ENCODE measurements around the gene RAP1GAP2. TPM values are rescaled to one million over a fixed set of nuclear protein-coding genes. Genes with fewer than 3 reads are reported as not detected.

RAP1GAP2 gene
- total RNA-seq, 1 experiment from 2014 or later = 2.0 TPM

DNA sequence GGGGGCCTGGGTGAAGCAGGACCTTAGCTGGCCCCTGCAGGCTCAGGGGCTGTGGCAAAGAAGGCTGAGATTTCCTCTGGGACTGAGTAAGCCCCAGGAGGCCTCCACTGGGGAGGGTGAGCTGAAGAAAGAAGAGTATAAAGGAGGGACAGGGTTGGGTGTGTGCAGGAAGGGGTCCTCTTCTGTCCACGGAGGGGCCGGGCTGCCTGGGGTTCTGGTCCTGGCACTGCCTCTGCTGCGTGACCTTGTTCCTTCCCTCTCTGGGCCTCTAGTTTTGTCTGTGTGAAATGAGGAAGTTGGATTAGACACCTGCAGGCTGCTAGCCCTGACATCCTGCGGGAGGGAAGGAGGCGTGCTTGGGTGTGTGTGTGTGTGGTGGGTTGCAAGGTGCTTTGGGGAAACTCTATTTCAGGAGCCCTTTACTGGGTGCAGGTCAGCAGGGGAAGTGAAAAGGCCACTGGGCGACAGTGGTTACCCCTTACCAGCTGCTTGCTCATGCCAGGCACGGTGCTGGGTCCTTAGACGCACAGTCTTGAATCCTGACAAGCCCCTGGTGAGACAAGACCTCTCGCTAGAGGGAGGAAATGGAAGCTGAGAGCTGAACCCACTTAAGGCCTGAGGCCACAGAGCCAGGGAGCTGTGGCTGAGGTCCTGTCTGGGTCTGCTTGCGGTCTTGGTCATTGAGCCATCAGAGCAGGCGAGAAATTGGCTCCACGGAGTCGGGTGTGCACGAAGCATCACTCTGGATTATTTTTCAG lies 206.5 kb downstream of the RAP1GAP2 start:
- no peak for DNase-seq (ENCODE audit: low read depth, low spot score)
- in situ Hi-C loops (cut with HindIII; ENCODE audit: low pct_unique_long_range_greater_than_20kb, low sequenced_read_pairs) = loop anchor here (25.0 kb wide), 1 partner anchor 140 kb away; no protein-coding TSS in a partner anchor

DNA sequence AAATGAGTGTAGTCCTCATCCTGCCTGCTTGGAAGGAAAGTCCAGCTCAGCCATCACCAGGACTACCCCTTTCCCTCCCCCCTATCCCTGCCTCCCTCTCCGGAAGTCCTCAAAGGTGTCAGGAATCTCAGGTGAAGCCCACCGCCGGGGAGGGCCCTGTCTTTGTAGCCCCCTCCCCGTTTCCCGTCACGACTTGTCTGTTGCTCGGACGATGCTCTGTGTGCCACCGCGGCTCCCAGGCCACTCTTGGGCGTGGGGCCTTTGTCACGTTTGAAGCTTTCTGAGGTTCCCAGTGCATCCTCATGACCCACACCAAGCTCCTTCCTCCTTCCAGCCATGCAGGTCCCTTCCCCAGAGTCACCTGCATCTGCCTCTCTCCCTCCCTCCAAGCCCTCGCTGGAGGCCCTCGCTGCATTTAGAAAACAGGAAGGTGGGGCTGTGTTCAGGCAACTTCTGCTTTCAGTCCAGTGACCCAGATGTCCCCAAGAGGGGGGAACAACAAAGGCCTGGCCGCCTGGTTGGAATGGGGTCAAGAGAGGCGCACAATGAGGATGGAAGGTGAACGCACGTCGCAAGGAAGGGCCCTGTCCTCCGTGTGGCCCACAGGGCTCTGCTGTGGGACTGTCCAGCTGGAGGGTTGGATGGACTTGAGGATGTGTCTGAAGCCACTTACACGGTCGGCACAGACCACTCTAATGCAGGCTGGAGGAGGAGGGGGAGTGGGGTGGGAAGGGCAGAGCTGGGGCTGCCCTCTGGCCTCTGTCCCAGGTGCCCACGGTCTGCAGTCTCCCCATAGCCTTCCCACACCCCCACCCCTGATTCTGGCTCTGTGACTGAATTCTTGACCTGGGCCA lies 207.3 kb downstream of the RAP1GAP2 start:
- in situ Hi-C loops (cut with HindIII; ENCODE audit: low pct_unique_long_range_greater_than_20kb, low sequenced_read_pairs) = loop anchor here (25.0 kb wide), 1 partner anchor 141 kb away; no protein-coding TSS in a partner anchor
- no peak for DNase-seq (ENCODE audit: low read depth, low spot score)

DNA sequence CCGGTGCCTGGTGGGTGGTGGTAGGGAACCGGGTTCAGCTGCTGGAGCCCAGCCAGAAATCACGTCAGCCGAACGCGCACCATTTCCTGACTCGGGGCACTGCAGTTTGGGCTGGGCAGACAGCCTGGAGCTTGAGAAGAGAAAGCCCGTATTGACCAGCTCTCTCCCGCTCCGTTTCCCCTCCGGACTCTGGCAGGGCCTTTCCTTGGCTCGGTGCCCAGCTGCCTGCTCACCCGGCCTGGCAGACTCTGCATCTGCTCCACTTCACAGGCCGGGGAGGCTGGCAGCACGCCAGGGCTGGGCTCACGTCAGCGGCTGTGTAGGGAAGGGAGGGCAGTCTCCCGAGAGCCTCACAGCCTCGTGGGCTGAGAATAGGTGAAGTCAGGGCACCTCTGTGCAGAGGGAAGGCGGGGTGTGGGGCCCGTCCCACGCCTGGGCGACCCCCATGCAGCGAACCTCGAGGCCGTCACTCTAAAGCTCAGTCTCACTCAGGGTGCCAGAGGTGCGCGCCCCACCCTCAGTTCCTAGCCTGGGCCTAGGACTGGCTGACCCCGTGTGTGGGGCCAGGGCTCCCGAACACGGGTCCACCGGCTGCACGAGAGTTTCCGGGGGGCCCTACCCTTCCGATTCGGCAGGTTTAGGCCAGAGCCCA lies 208.0 kb downstream of the RAP1GAP2 start:
- peak; percentile 97 for DNase-seq (ENCODE audit: low read depth, low spot score)
- in situ Hi-C loops (cut with HindIII; ENCODE audit: low pct_unique_long_range_greater_than_20kb, low sequenced_read_pairs) = loop anchor here (25.0 kb wide), 1 partner anchor 142 kb away; no protein-coding TSS in a partner anchor

DNA sequence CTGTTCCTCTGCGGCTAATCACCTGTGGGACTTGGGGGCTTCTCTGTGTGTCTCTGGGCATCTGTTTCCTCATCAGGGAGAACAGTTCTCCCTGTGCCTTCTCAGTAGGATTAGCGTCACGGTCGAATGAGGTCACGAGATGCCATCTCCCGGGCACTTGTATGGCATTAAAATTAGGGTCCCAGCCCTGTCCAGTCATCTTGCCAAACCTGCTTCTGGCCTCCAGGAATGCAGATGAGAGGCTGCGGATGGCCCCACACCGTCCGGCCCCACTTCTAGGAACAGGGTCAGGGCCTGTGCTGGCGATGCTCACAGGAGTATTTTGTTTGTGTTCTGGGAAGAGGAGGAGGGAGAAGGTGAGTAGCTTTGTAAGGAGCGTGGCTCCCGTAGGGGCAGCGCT lies 208.7 kb downstream of the RAP1GAP2 start:
- in situ Hi-C loops (cut with HindIII; ENCODE audit: low pct_unique_long_range_greater_than_20kb, low sequenced_read_pairs) = loop anchor here (25.0 kb wide), 1 partner anchor 143 kb away; no protein-coding TSS in a partner anchor
- DNase-seq (ENCODE audit: low read depth, low spot score) = no peak

DNA sequence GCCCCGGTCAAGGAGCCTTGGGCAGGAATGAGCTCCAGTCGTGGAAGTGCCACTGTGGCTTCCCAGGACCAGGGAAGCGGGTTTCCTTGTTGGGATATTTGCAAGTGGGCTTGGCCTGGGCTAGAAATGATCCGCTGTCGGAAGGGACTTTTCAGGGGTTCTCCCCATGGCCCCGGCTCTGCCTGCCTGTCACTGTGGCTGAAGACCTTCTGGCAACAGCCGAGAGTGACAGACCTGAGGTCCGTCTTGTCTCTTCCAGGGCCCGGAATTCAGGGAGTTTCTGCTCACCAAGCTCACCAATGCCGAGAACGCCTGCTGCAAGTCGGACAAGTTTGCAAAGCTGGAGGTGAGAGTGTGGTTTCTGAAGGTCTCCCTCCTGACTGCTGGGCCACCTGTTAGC lies 209.5 kb downstream of the RAP1GAP2 start:
- DNase-seq (ENCODE audit: low read depth, low spot score) = no peak
- in situ Hi-C loops (cut with HindIII; ENCODE audit: low pct_unique_long_range_greater_than_20kb, low sequenced_read_pairs) = loop anchor here (25.0 kb wide), 1 partner anchor 143 kb away; no protein-coding TSS in a partner anchor

DNA sequence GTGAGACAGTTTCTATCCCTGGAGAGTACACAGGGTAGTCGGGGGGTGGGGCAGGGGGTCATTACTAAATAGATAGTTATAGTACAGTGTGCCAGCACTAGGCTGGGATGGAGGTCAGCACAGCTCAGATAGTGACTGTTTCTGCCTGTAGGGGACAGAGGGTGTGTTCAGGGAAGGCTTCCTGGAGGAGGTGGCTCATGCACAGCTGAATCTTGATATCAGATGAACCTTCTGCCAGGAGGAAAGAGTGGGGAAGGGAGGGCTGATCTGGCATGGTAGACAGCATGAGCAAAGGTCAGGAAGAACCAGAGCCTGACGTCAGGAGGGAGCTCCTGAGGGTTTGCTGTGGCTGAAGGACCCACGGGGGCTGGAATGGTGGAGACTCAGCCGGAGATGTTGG lies 210.6 kb downstream of the RAP1GAP2 start:
- in situ Hi-C loops (cut with HindIII; ENCODE audit: low pct_unique_long_range_greater_than_20kb, low sequenced_read_pairs) = loop anchor here (25.0 kb wide), 1 partner anchor 144 kb away; no protein-coding TSS in a partner anchor
- DNase-seq (ENCODE audit: low read depth, low spot score) = no peak

DNA sequence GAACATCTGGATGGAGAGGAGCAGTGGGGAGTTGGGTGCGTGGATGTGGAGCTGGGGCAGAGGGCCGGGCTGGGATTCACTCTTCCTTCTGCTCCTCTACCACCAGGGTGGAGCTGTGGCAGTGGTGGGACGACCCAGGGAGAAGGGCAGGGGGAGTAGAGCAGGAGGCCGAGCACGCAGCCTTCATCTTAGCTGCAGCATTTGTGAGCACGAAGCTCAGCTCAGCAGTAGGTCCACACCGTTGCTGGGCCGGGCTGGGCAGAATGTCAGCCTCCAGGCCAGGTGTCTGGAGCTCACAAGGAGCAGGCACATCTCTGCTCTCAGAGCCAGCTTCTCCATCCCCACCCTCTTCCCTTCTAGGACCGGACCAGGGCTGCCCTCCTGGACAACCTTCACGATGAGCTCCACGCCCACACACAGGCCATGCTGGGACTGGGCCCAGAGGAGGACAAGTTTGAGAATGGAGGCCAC lies 211.4 kb downstream of the RAP1GAP2 start:
- no peak for DNase-seq (ENCODE audit: low read depth, low spot score)
- in situ Hi-C loops (cut with HindIII; ENCODE audit: low pct_unique_long_range_greater_than_20kb, low sequenced_read_pairs) = loop anchor here (25.0 kb wide), 1 partner anchor 145 kb away; no protein-coding TSS in a partner anchor

DNA sequence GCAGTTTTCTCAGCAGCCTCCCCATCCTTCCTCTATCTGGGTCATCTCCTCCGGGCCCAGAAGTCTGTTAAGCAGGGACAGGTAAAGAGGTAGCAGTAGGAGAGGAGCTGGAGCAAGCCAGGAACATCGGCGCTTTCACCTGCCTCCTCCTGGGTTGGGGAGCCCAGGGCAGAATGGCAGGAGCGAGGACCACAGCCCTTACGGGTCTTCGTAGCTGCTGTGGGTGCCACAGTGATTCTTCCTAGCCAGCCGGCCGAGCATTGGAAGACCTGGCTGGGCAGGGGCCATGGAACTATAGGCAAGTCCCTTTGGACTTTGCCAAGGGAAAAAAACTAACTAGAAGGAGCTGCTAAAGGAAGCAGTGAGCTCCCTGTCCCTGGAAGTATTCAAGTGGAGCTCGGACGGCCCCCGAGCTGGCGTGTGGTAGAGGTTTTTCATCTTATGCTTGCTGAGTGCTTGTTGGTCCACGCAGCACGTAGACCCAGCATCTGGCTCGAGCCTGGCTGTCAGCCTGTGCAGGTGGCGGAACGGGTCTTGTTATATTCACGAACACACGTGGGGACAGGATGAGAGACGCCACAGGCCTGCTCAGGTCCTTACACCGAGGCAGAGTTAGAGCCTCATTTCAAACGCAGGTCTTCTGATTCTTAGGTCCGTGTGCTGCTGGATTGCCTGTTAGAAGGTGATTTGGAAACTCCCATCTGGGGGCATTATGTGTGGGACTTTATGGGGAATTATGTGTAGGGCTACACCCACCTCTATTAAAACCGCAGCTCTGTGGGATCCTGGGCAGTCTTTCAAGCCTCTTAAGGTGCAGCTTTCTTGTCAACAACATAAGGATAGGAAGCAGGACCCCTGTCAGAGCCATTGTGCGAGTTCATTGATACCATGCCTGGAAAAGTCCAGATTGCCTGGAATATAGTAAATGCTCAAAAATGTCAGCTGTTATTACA lies 212.4 kb downstream of the RAP1GAP2 start:
- DNase-seq (ENCODE audit: low read depth, low spot score) = no peak
- in situ Hi-C loops (cut with HindIII; ENCODE audit: low pct_unique_long_range_greater_than_20kb, low sequenced_read_pairs) = loop anchor here (25.0 kb wide), 1 partner anchor 146 kb away; no protein-coding TSS in a partner anchor

DNA sequence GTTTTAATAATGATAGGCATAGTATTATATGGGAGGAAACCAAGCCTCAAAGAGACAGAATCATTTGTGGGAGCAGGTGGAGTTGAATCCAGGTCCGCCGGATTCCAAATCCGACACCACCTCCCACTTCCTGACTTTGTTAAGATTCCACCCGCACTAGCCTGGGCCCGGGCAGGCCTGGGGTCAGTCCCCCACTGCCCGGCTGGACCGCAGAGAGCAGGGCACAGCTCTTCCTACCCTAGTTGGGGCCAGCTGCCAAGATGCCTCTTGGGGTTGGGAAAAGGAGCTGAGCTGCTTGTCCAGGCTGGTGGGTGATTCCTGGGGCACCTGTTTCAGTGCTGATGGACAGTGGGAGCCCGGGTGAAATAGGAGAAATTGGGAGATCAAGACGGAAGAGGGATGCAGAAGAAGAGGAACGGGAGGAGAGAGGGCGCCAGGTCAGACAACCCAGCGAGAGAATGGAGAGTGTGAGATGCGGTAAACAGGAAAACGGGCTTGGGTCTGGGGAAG lies 213.2 kb downstream of the RAP1GAP2 start:
- DNase-seq (ENCODE audit: low read depth, low spot score) = no peak
- in situ Hi-C loops (cut with HindIII; ENCODE audit: low pct_unique_long_range_greater_than_20kb, low sequenced_read_pairs) = loop anchor here (25.0 kb wide), 1 partner anchor 147 kb away; no protein-coding TSS in a partner anchor

DNA sequence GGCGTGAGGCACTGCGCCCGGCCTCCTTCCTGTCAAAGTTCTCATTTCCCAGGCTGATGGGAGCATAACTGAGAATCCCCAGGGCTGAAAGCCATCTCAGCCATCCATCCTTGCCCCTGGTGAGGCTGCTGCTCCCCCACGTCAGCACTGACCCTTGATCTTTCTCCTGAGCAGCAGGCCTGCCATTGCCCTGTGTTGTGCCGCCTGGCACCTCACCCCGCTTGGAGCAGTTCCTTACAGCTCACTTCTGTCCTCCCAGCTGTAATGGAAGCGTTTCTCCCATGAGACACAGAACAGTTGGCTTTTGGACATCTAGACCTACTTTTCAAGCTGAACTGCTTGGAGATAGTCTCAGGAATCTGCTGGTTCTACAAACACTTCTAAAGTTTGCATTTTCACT lies 215.7 kb downstream of the RAP1GAP2 start:
- in situ Hi-C loops (cut with HindIII; ENCODE audit: low pct_unique_long_range_greater_than_20kb, low sequenced_read_pairs) = loop anchor here (25.0 kb wide), 1 partner anchor 150 kb away; no protein-coding TSS in a partner anchor
- DNase-seq (ENCODE audit: low read depth, low spot score) = no peak

DNA sequence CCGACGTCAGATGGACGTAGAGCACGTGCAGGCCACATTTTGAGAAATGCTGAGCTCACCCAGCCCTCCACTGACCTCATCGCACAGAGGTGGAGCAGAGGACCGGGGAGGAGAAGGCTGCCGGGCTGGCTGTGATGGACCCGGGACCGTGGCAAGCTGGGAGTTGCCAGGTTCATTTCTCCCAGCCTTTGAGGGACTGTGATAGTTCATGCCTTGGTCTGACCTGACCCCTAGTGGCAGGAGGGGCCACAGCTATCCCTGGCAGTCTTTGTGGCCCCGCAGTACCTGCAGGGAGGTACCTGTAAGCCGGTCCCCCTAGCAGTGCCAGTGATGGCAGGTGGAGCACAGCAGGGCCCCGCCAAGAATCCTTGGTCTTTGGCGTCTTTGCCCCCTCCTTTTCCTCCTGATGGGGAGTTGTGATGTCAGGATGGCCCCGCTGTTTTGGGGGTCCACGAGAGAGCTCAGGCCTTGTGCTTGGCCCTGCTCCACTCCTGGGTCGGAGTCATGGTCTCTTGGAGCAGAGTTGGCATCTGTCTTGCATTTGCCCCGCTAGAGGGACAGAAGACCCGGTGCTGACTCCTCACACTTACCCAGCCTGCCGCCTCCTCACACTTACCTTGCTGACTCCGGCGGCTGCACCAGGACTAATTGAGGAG lies 216.8 kb downstream of the RAP1GAP2 start:
- in situ Hi-C loops (cut with HindIII; ENCODE audit: low pct_unique_long_range_greater_than_20kb, low sequenced_read_pairs) = loop anchor here (25.0 kb wide), 1 partner anchor 151 kb away; no protein-coding TSS in a partner anchor
- peak; percentile 78 for DNase-seq (ENCODE audit: low read depth, low spot score)

DNA sequence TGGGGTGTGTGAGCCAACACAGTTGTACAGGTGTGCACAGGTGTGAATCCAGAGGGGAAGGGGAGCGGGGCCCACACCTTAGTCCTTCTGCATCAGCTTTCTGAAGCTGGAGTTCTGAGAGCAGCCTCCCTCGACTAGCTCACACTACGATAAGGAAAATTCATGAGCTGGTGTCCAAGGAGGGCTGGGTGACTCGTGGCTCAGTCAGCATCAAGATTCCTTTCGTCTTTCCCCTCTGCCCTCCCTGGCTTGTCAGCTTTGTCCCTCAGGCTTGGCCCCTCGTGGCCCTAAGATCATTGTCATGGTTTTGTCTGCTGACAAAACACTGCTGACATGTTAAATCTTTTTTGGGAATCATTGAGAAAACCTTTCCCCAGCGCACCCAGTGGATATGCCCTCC lies 219.7 kb downstream of the RAP1GAP2 start:
- no peak for DNase-seq (ENCODE audit: low read depth, low spot score)
- in situ Hi-C loops (cut with HindIII; ENCODE audit: low pct_unique_long_range_greater_than_20kb, low sequenced_read_pairs) = loop anchor here (25.0 kb wide), 1 partner anchor 154 kb away; no protein-coding TSS in a partner anchor

DNA sequence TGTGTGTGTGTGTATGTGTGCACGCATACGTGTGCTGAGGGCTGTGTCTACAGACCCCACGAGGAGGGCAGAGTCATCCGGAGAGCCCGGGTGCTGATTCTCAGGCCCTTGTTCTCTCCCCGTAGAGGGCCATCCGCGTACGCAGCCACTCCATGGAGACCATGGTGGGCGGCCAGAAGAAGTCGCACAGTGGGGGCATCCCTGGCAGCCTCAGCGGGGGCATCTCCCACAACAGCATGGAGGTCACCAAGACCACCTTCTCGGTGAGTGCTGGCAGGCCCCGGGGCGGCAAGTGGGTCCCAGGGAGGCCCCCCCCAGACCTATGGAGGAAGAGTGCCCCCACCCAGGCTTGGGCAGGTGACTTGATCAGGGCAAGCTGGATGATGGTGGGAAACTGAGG lies 221.7 kb downstream of the RAP1GAP2 start:
- no peak for DNase-seq (ENCODE audit: low read depth, low spot score)
- in situ Hi-C loops (cut with HindIII; ENCODE audit: low pct_unique_long_range_greater_than_20kb, low sequenced_read_pairs) = loop anchor here (25.0 kb wide), 1 partner anchor 156 kb away; no protein-coding TSS in a partner anchor

DNA sequence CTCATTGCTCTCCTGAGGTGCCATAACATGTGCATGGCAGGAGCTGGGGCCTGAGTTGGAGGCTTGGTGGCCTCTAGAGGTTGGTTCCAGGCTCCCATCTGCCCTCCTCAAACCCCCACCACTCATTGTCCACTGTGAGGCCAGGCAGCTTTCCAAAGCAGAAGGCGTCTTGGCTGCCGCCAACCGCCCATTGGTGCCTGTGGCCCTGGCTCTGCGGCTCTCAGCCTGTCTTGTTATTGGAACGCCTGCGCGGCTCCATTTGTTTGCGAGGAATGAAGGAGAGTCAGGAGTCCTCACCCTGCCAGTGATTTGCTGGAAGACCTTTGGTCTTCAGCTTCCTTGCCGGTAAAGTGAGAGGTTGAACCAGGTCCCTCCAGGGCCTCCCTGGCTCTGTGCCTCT lies 223.5 kb downstream of the RAP1GAP2 start:
- DNase-seq (ENCODE audit: low read depth, low spot score) = no peak
- in situ Hi-C loops (cut with HindIII; ENCODE audit: low pct_unique_long_range_greater_than_20kb, low sequenced_read_pairs) = loop anchor here (25.0 kb wide), 1 partner anchor 157 kb away; no protein-coding TSS in a partner anchor

DNA sequence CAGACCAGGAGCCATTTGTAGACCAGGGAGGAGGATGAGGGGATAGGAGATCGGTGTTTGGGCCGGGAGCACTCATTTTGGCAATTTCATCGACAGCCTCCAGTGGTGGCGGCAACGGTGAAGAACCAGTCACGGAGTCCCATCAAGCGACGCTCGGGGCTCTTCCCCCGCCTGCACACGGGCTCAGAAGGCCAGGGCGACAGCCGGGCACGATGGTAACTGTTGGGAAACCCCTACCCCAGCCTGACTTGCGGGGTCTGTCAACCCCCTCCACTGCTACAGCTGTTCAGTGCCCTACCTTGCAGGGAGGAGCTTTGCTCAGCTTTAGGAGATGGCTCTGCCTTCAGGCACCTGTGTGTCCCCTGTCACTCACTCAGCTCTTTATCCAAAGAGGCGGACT lies 224.1 kb downstream of the RAP1GAP2 start:
- in situ Hi-C loops (cut with HindIII; ENCODE audit: low pct_unique_long_range_greater_than_20kb, low sequenced_read_pairs) = loop anchor here (25.0 kb wide), 1 partner anchor 158 kb away; no protein-coding TSS in a partner anchor
- DNase-seq (ENCODE audit: low read depth, low spot score) = no peak

Measured in SK-MEL-5 (cell line).